Endothelial cell of umbilical vein (primary cell): ENCODE data around the gene TAF9. TPM values are rescaled to one million over a fixed set of nuclear protein-coding genes. Genes with fewer than 3 reads are reported as not detected.

Experiments used
- BruUV-seq: library from RNA; stranded (reverse); fragments of 400-500 nt; replicated peaks from 2 replicates; lab custom pipeline; 2021; lab: Mats Ljungman, UMichigan
- CTCF ChIA-PET: fragments of 300-600, 350-600 bp; sonication (Branson Sonifier 250); formaldehyde crosslinking; loops from one replicate; lab custom pipeline; 2021; ENCODE audit warnings: antibody characterized with exemption, inconsistent platforms; lab: Charles Lee
- POLR2A ChIA-PET: fragments of 300-600, 350-600 bp; sonication (Branson Sonifier 250); formaldehyde crosslinking; loops from one replicate; lab custom pipeline; 2021; ENCODE audit warnings: antibody characterized with exemption, inconsistent platforms; lab: Charles Lee
- DNase-seq: peaks from one replicate; pipeline ENCODE4 v3.0.0-alpha.2; 2011; ENCODE audit warnings: low read depth, low spot score
- FAIRE-seq: peaks from 2 replicates; lab custom pipeline; 2011; peaks lifted over from hg19 to GRCh38; lab: Jason Lieb, UNC
- H2AFZ ChIP-seq: 2 replicates; pipeline ENCODE4 v1.6.0; 2012; ENCODE audit warnings: low read depth, low read length, control low read depth, inconsistent platforms
- H3K27ac ChIP-seq: 2 replicates; pipeline ENCODE4 v1.5.1; 2011; ENCODE audit warnings: low read depth, mild to moderate bottlenecking, control low read depth, low read length, moderate library complexity; ENCODE audit not compliant: insufficient read depth
- H3K27me3 ChIP-seq, 2 experiments: 2 replicates each; pipeline versions ENCODE4 v1.6.0 to v1.6.1; 2011; ENCODE audit warnings: low read length in 2 of 2, mixed read lengths in 1 of 2; ENCODE audit not compliant: control insufficient read depth in 2 of 2, insufficient read depth in 2 of 2
- H3K36me3 ChIP-seq, 2 experiments: 2 replicates in 1 of 2; 3 replicates in 1 of 2; pipeline ENCODE4 v1.5.1; 2011; ENCODE audit warnings: low read length in 2 of 2, mild to moderate bottlenecking in 1 of 2, moderate library complexity in 1 of 2; ENCODE audit not compliant: control insufficient read depth in 2 of 2, insufficient read depth in 2 of 2; ENCODE audit errors: extremely low read depth in 1 of 2
- H3K4me1 ChIP-seq: 3 replicates; pipeline ENCODE4 v1.5.1; 2011; ENCODE audit warnings: mild to moderate bottlenecking, low read length; ENCODE audit not compliant: control insufficient read depth, insufficient read depth; ENCODE audit errors: extremely low read depth
- H3K4me2 ChIP-seq: 2 replicates; pipeline ENCODE4 v1.6.1; 2011; ENCODE audit warnings: low read length, control low read depth, mixed read lengths; ENCODE audit not compliant: insufficient read depth
- H3K4me3 ChIP-seq, 3 experiments: fragments of 200-600 bp in 1 of 3; sonication (generic), shearing (Covaris generic) in 1 of 3; replicated peaks in 1 of 3; 2 replicates each; pipeline ENCODE4 v1.5.1; 2011 to 2016; ENCODE audit warnings: control low read depth in 3 of 3, low read length in 3 of 3, mild to moderate bottlenecking in 2 of 3, inconsistent platforms in 1 of 3, low read depth in 1 of 3, moderate library complexity in 1 of 3; ENCODE audit not compliant: insufficient read depth in 1 of 3
- H3K79me2 ChIP-seq: 2 replicates; pipeline ENCODE4 v1.6.0; 2012; ENCODE audit warnings: low read length, inconsistent platforms; ENCODE audit not compliant: control insufficient read depth, insufficient read depth
- H3K9ac ChIP-seq: replicated peaks from 2 replicates; pipeline ENCODE3; 2011; ENCODE audit warnings: low read length, control low read depth; ENCODE audit not compliant: insufficient read depth; ENCODE audit errors: extremely low read depth
- H3K9me1 ChIP-seq: replicated peaks from 3 replicates; pipeline ENCODE4 v1.6.0; 2011; ENCODE audit warnings: mild to moderate bottlenecking, low read length; ENCODE audit not compliant: control insufficient read depth, insufficient read depth; ENCODE audit errors: extremely low read depth
- H3K9me3 ChIP-seq: replicated peaks from 2 replicates; pipeline ENCODE4 v1.5.1; 2012; ENCODE audit warnings: low read length, inconsistent platforms; ENCODE audit not compliant: control insufficient read depth, insufficient read depth
- H4K20me1 ChIP-seq: replicated peaks from 2 replicates; pipeline ENCODE3; 2011; ENCODE audit warnings: mild to moderate bottlenecking, low read length; ENCODE audit not compliant: control insufficient read depth, insufficient read depth; ENCODE audit errors: extremely low read depth
- CTCF ChIP-seq, 2 donors: IDR thresholded peaks; 1 replicate in 1 of 2; 2 replicates in 1 of 2; pipeline ENCODE4 v1.5.1; 2011; ENCODE audit warnings: low read length in 2 of 2, mild to moderate bottlenecking in 2 of 2, moderate library complexity in 2 of 2, control low read depth in 1 of 2, inconsistent platforms in 1 of 2, low read depth in 1 of 2; ENCODE audit not compliant: insufficient read depth in 1 of 2; ENCODE audit errors: extremely low read depth in 1 of 2
- EZH2 ChIP-seq: IDR thresholded peaks from 2 replicates; pipeline ENCODE4 v1.6.1; 2012; ENCODE audit warnings: borderline replicate concordance, low read depth, mild to moderate bottlenecking, moderate library complexity, low read length, inconsistent platforms; ENCODE audit not compliant: severe bottlenecking
- FOS ChIP-seq: IDR thresholded peaks from 2 replicates; pipeline ENCODE4 v1.6.1; 2011; ENCODE audit warnings: mild to moderate bottlenecking, low read length, moderate library complexity, borderline replicate concordance; ENCODE audit not compliant: insufficient read depth
- GATA2 ChIP-seq: IDR thresholded peaks from 2 replicates; pipeline ENCODE4 v1.7.0; 2011; ENCODE audit warnings: low read depth, mild to moderate bottlenecking, moderate library complexity, mixed read lengths, low read length; ENCODE audit not compliant: insufficient read length, insufficient read depth
- JUN ChIP-seq: IDR thresholded peaks from 2 replicates; pipeline ENCODE4 v1.6.1; 2011; ENCODE audit warnings: borderline replicate concordance, low read depth; ENCODE audit not compliant: insufficient read length, insufficient read depth
- MAX ChIP-seq: IDR thresholded peaks from 2 replicates; pipeline ENCODE4 v1.6.1; 2011; ENCODE audit not compliant: insufficient read depth, insufficient read length
- MYC ChIP-seq: IDR thresholded peaks from one replicate; pipeline ENCODE4 v1.6.1; 2011; ENCODE audit warnings: mild to moderate bottlenecking, low read depth, low read length
- POLR2A ChIP-seq: IDR thresholded peaks from 2 replicates; pipeline ENCODE4 v1.6.1; 2012; ENCODE audit warnings: low read depth, mild to moderate bottlenecking, control low read depth, low read length
- POLR2AphosphoS5 ChIP-seq: IDR thresholded peaks from 2 replicates; pipeline ENCODE4 v1.6.1; 2012; ENCODE audit warnings: low read depth, mild to moderate bottlenecking, control low read depth, low read length, moderate library complexity; ENCODE audit not compliant: insufficient read depth
- dilution Hi-C: fragments of 300-500 bp; cut with MboI; formaldehyde crosslinking; loops from one replicate; pipeline ENCODE4 v1.15.0; 2019; ENCODE audit warnings: low sequenced_read_pairs; ENCODE audit not compliant: extremely low pct_ligation_motif_present
- intact Hi-C: fragments of 100-400 bp; cut with micrococcal nuclease; formaldehyde crosslinking; loops from one replicate; pipeline ENCODE4 v1.10.0; 2022
- polyA plus RNA-seq, 4 experiments: library from polyadenylated mRNA; depleted of rRNA in 3 of 4; stranded (reverse) in 3 of 4; unstranded in 1 of 4; fragments of >200 nt; gene quantifications; 2 replicates each; pipeline versions ENCODE4 v1.2.1 to v1.2.3, GENCODE V29; 2011 to 2012; ENCODE audit warnings: missing spikeins in 1 of 4
- total RNA-seq: library from RNA; stranded (reverse); gene quantifications from 2 replicates; pipeline ENCODE4 v1.2.3, GENCODE V29; 2021

The TAF9 gene
- total and polyA plus RNA-seq, 2 donors (not counting 3 experiments of a cell fraction or from before 2014, with no cell fraction given): 67.8 to 84.8 TPM

GRCh38 chr5:69364850-69365249 is 4.5 kb downstream of the TAF9 start:
- dilution Hi-C loops (no loop called here), intact Hi-C loops (no loop called here)
- no peak overlapping the region for H2AFZ ChIP-seq
- FAIRE-seq (no peak), DNase-seq (no peak)
- no peak for TF ChIP-seq POLR2AphosphoS5
- TF ChIP-seq EZH2: no peak
- TF ChIP-seq GATA2: no peak
- TF ChIP-seq POLR2A: no peak
- TF ChIP-seq JUN: no peak
- no peak for TF ChIP-seq FOS
- no peak for TF ChIP-seq MAX
- no peak for TF ChIP-seq MYC
- TF ChIP-seq CTCF (IDR thresholded peaks at IDR 0.05; ENCODE audit: extremely low read depth in 1 of 2, insufficient read depth in 1 of 2, low read depth in 1 of 2, low read length in 2 of 2): no peak
- H3K36me3 ChIP-seq: peaks cover 8 to 9% of the 10 kb centered on the region in 2 experiments
- H3K79me2 ChIP-seq: peaks cover 66% of the 10 kb centered on the region
- H3K4me3 ChIP-seq: no peak overlapping the region
- ChIA-PET CTCF (interaction anchor here (0.7 to 1.1 kb wide), 2 partner anchors 23 to 272 kb away, joined by 3 read pairs; no protein-coding TSS in a partner anchor), POLR2A (no interaction called here)
- peaks cover 6% of the 10 kb centered on the region for H3K4me1 ChIP-seq
- no peaks in the 10 kb centered on the region for H3K9me3 ChIP-seq
- no peak overlapping the region for H3K4me2 ChIP-seq
- no peaks in the 10 kb centered on the region for H3K9me1 ChIP-seq
- no TSS peak for BruUV-seq
- peaks cover 2% of the 10 kb centered on the region for H4K20me1 ChIP-seq
- H3K9ac ChIP-seq: no peak overlapping the region
- no peak overlapping the region for H3K27ac ChIP-seq
- H3K27me3 ChIP-seq: no peaks in the 10 kb centered on the region
